IPS DF 6.9 (cell line): ENCODE results near the gene SERPINB6.
"Not testable (repeated sequence)": the region's sequence is repeated elsewhere in the genome, so short reads cannot be mapped to it uniquely, and the experiment has no call there.

Source experiments
- DNase-seq: peaks from one replicate; pipeline ENCODE4 v3.0.0-alpha.2; 2013; ENCODE audit warnings: low read depth, low spot score
- H3K27ac ChIP-seq: one replicate; pipeline ENCODE4 v1.5.1; 2013; ENCODE audit warnings: low read length, control low read depth
- H3K27me3 ChIP-seq: 2 replicates; pipeline ENCODE4 v1.6.1; 2013; ENCODE audit warnings: mild to moderate bottlenecking, low read length; ENCODE audit not compliant: control insufficient read depth, insufficient read depth
- H3K36me3 ChIP-seq: 2 replicates; pipeline ENCODE4 v1.6.1; 2013; ENCODE audit warnings: low read length; ENCODE audit not compliant: control insufficient read depth, insufficient read depth
- H3K4me1 ChIP-seq: 2 replicates; pipeline ENCODE4 v1.6.1; 2013; ENCODE audit warnings: low read length; ENCODE audit not compliant: control insufficient read depth, insufficient read depth
- H3K4me3 ChIP-seq: 2 replicates; pipeline ENCODE4 v1.5.1; 2013; ENCODE audit warnings: mild to moderate bottlenecking, low read length
- H3K9me3 ChIP-seq: 2 replicates; pipeline ENCODE4 v1.6.1; 2013; ENCODE audit warnings: low read length, inconsistent platforms; ENCODE audit not compliant: control insufficient read depth, insufficient read depth
- WGBS: extraction: QIAGEN DNeasy Blood & Tissue Kit; methylation state at CpG from one replicate; pipeline ENCODE4 v1.1.7; 2013; ENCODE audit warnings: mixed read lengths, missing lambda C conversion rate; ENCODE audit not compliant: insufficient read length, insufficient coverage; 5-methylcytosine and 5-hydroxymethylcytosine counted together

SERPINB6 gene

DNA sequence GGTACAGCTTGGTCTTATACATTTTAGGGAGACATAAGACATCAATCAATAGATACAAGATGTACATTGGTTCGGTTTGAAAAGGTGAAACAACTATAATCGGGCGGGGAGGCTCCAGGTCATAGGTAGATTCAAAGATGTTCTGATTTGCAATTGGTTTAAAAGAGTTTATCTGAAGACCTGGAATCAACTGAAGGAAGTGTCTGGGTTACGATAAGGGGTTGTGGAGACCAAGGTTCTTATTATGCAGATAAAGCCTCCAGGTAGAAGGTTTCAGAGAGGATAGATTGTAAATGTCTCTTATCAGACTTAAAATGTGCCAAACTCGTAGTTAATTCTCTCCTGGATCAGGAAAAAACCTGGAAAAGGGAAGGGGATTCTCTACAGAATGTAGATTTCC, 5.9 kb upstream of the SERPINB6 start:
- no CpG with 5 or more reads among the region's 5 CpGs for whole genome bisulfite sequencing
- H3K4me3 ChIP-seq, result no peak overlapping the region
- H3K27me3 ChIP-seq, result no peaks in the 10 kb centered on the region
- no peak overlapping the region for H3K27ac ChIP-seq
- no peak for DNase-seq
- H3K36me3 ChIP-seq, result no peaks in the 10 kb centered on the region
- H3K4me1 ChIP-seq, result no peaks in the 10 kb centered on the region
- H3K9me3 ChIP-seq, result no peaks in the 10 kb centered on the region

DNA sequence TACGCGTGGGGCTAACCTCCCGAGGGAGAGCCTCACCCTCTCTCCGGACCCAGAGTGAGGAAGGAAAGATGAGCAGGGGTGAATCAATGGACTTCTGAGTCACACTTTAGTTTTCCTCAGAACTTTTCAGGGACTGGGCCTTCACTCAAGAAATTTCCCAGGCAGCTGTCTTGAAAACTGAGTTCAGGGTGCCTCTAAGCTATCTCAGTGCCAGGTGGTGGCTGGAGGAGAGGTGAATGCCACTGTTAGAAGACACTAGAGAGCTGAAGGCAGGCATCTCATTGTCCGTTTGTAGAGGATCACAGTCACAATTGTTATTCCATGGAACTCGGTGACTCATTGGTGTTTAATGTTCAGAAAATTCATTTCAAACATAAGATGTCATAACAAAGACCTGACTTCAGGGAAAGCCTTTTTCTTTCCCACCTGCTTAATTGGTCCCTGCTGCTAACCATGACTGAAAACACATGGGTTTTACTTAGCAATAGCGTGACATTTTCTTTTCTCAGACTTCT, 5.3 kb upstream of the SERPINB6 start:
- no peak for DNase-seq
- H3K9me3 ChIP-seq, result no peaks in the 10 kb centered on the region
- no peaks in the 10 kb centered on the region for H3K4me1 ChIP-seq
- no peak overlapping the region for H3K4me3 ChIP-seq
- no peaks in the 10 kb centered on the region for H3K36me3 ChIP-seq
- H3K27ac ChIP-seq, result no peak overlapping the region
- no CpG with 5 or more reads among the region's 7 CpGs for WGBS
- no peaks in the 10 kb centered on the region for H3K27me3 ChIP-seq

DNA sequence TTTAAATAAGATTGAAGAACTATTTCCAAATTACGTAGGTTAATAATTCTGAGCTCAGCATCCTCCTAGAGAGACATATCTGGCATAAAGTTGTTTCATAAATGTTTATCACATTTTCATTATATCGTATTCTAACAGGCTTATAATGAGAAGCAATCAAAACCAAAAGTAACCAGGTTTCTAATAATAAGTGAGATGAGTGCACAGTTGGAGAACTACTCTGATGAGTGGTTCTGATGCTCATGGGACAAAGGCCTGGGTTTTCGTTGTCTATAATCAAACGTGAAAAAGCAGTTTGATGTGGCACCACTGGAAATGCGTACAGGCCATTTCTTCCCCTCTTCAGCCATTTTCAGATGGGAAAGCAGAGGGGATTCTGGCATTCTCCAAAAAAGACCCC, 4.7 kb upstream of the SERPINB6 start:
- Histone ChIP-seq H3K27me3 (no peaks in the 10 kb centered on the region), H3K4me1 (no peaks in the 10 kb centered on the region), H3K27ac (no peak overlapping the region), H3K4me3 (no peak overlapping the region), H3K9me3 (no peaks in the 10 kb centered on the region), H3K36me3 (no peaks in the 10 kb centered on the region)
- DNase-seq, result no peak
- WGBS, result no CpG with 5 or more reads among the region's 5 CpGs

DNA sequence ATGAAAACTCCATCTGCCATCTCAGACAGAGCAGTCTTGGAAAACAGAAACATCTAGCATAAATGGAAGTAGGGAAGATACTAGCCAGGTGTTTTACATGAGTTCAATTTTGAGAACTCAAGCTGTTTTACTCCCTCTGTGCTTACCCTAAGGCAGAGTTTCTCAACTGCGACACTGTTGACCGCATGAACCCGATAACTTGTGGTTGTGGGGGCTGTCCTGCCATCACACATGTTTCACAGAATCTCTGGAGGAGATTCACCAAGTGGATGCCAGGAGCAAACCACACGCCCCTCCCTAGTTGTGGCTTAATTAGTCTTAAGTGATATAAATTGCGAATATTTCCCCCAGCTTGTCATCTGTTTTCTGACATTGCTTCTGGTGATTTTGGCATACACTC, 2.3 kb upstream of the SERPINB6 start:
- Histone ChIP-seq H3K9me3 (no peaks in the 10 kb centered on the region), H3K4me1 (no peaks in the 10 kb centered on the region), H3K4me3 (no peak overlapping the region), H3K27me3 (no peaks in the 10 kb centered on the region), H3K27ac (no peak overlapping the region), H3K36me3 (no peaks in the 10 kb centered on the region)
- no CpG with 5 or more reads among the region's 5 CpGs for WGBS
- no peak for DNase-seq

DNA sequence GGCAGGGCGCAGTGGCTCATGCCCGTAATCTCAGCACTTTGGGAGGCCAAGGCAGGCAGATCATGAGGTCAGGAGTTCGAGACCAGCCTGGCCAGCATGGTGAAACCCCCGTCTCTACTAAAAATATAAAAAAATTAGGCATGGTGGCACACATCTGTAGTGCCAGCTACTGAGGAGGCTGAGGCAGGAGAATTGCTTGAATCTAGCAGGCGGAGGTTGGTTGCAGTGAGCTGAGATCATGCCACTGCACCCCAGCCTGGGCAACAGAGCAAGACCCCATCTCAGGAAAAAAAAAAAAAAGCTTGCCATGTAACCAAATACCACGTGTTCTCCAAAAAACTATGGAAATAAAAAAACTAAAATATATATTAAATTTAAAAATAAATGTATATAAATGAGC, 1.8 kb upstream of the SERPINB6 start:
- not testable (repeated sequence) for H3K9me3 ChIP-seq, H3K27ac ChIP-seq, H3K4me1 ChIP-seq, H3K36me3 ChIP-seq, H3K27me3 ChIP-seq, H3K4me3 ChIP-seq, DNase-seq
- WGBS, result no CpG with 5 or more reads among the region's 6 CpGs

DNA sequence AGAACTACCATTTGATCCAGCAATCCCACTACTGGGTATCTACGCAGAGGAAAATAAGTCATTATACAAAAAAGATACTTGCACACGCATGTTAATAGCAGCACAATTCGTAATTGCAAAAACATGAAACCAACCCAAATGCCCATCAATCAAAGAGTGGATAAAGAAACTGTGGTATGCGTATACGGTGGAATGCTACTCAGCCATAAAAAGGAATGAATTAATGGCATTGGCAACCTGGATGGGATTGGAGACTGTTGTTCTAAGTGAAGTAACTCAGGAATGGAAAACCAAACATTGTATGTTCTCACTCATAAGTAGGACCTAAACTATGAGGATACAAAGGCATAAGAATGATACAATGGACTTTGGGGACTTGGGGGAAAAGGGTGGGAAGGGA, 1.3 kb upstream of the SERPINB6 start:
- H3K27ac ChIP-seq, result not testable (repeated sequence)

DNA sequence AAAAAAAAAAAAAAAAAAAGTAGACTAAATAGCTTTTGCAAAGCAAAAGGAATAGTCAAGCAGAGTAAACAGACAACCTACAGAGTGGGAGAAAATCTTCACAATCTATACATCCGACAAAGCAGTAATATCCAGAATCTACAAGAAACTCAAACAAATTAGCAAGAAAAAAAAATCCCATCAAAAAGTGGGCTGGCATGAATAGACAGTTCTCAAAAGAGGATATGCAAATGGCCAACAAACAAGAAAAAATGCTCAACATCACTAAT, 786 bp upstream of the SERPINB6 start:
- not testable (repeated sequence) for H3K9me3 ChIP-seq, H3K27ac ChIP-seq, H3K36me3 ChIP-seq, DNase-seq, H3K4me3 ChIP-seq, H3K27me3 ChIP-seq, H3K4me1 ChIP-seq
- WGBS, result no CpG with 5 or more reads among the region's 1 CpG

More for the DNA sequence above, 1.3 kb upstream of the SERPINB6 start:
- WGBS, result no CpG with 5 or more reads among the region's 5 CpGs
- not testable (repeated sequence) for H3K4me3 ChIP-seq, H3K4me1 ChIP-seq, DNase-seq, H3K36me3 ChIP-seq, H3K27me3 ChIP-seq, H3K9me3 ChIP-seq

DNA sequence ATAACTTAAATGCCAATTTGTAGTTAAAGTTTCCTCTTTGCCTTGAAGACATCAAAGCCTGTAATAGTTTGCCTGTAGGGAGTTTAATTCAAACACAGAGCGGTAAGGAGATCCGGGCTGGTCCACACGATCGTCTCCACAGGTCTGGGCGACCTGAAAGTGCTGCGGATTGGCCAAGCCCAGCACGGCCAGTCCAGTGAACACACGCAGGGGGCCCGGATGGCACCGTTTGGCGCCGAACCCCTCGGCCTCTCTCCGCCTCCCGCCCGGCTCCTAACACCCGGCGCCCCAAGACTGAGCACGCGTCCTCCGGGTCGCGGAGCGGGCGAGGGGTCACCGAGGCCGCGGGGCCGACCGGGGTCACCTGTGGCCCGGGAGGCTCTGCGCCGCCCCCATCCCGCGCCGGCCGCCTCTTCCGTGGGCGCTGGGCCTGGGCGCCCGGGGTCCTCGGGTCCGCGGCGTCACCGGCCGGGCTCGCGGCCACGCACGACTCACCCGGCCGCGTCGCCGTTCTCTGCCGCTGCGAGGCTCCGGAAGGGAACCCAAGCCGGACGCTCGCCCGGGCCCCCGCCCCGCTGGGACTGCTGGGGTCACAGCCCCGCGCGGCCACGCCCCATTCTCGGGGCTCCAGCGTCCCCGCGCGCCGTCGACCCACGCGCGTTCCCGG, 481 bp downstream of the SERPINB6 start:
- DNase-seq, result no peak
- no CpG with 5 or more reads among the region's 80 CpGs for WGBS

DNA sequence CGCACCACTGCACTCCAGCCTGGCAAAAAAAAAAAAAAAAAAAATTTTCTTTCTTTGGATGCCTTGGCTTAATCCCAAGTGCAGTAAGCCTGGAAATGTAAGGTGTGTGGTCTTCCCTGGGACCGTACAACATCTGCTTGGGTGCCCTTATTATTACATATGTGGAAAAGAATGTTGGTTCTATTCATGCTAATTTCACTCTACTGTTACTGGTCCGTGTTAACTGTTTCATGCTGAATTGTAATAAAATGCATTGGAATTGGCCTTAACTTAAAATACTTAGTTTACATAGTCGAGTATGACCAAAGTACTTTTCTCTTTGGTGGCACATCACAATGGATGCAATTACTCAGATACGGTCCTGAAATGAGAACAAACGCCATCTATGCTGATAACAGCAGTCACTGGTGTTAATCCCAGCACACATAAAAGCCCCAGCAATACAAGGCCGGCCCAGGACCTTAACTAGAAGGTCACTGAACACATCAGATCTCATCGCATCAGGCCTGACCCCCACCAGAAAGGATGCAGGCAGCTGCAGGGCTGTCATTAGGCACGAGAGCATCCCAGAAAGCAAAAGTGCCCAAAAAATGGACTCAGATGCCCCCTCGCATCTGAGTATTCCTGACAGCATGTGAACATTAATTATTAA, 1.2 kb downstream of the SERPINB6 start:
- no CpG with 5 or more reads among the region's 10 CpGs for WGBS
- Histone ChIP-seq H3K27me3 (no peaks in the 10 kb centered on the region), H3K36me3 (no peaks in the 10 kb centered on the region), H3K4me3 (no peak overlapping the region), H3K27ac (no peak overlapping the region), H3K4me1 (no peaks in the 10 kb centered on the region), H3K9me3 (no peaks in the 10 kb centered on the region)
- DNase-seq, result no peak

More for the DNA sequence above, 481 bp downstream of the SERPINB6 start:
- H3K4me3 ChIP-seq, result peak overlapping the region; percentile 53; the same call in 1 of the 2 replicates
- no peaks in the 10 kb centered on the region for H3K9me3 ChIP-seq
- no peak overlapping the region for H3K27ac ChIP-seq
- no peaks in the 10 kb centered on the region for H3K27me3 ChIP-seq
- no peaks in the 10 kb centered on the region for H3K36me3 ChIP-seq
- H3K4me1 ChIP-seq, result no peaks in the 10 kb centered on the region

DNA sequence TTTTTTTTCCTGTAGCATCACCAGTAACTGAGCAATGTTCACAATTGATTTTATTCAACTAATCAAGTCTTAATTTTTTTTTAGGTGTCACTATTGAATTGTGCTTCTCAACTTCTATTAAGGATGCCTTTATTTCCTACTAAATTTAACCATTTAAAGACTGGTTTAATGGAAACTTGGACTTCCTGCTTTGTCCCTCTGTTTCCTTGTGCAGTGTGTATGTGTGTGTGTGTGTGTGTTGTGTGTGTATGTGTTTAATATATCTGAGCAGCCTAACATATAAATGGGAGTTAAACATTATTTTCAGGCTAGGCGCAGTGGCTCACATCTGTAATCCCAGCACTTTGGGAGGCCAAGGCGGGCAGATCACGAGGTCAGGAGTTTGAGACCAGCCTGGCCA, 1.8 kb downstream of the SERPINB6 start:
- H3K4me1 ChIP-seq, result no peaks in the 10 kb centered on the region
- DNase-seq, result no peak
- no CpG with 5 or more reads among the region's 3 CpGs for WGBS
- H3K4me3 ChIP-seq, result no peak overlapping the region
- H3K9me3 ChIP-seq, result no peaks in the 10 kb centered on the region
- no peaks in the 10 kb centered on the region for H3K27me3 ChIP-seq
- no peak overlapping the region for H3K27ac ChIP-seq
- H3K36me3 ChIP-seq, result no peaks in the 10 kb centered on the region

DNA sequence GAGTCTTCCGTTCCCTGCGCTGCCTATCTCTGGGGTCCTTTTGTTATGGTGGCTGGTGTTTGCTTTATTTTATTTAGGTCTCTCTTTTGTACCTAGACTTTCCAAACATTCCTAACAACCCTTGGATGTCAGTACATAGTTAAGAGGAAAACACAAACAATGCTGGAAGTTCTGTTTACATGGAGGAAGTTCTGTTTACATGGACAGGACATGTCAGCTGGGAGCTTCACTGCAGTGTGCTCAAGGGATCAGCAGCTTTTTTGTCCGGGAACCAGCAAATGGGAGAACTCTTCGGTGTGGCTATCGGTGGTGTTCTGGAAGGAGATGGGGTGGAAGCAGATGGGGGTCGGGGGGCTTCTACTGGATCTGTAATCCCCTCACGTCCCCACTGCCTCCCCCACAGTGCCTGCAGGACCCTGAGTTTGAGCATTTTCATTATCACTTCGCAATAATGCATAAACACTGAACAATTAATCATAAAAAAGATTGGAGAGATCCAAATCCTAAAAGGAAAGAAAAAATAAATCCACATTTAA, 2.7 kb downstream of the SERPINB6 start:
- no peak overlapping the region for H3K27ac ChIP-seq
- H3K4me1 ChIP-seq, result no peaks in the 10 kb centered on the region; the same call in 1 of the 2 replicates
- no peak overlapping the region for H3K4me3 ChIP-seq
- no peaks in the 10 kb centered on the region for H3K9me3 ChIP-seq
- WGBS, result no CpG with 5 or more reads among the region's 8 CpGs
- no peaks in the 10 kb centered on the region for H3K27me3 ChIP-seq
- no peaks in the 10 kb centered on the region for H3K36me3 ChIP-seq
- no peak for DNase-seq
